ENCODE measurements around the gene THEM5.
A peak's percentile ranks its signal among the peaks of the same experiment; 100 is the strongest.

THEM5 gene

DNA sequence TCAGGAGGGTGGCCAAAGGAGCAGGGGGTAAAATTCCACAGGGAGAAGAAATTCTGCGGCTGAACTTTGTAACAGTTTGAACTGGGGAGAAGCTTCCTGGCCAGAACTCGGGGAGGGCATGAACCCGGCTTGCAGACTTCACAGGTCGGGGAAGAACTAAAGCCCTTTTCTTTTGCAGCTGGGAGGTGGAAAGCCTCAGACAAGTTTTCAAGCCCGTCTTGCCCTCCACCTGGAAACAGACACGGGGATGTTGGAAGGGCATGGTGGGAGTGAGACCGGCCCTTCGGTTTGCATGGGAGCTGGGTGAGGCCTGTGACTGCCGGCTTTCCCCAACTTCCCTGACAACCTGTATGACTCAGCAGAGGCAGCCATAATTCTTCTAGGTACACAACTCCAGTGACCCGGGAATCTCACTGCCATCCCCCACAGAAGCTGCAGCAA, 44.5 kb upstream of the THEM5 start:
- no peak overlapping the region for H2BK12ac ChIP-seq (ENCODE audit: low read length)
- WGBS (ENCODE audit: extremely low coverage, insufficient coverage, insufficient read length) = no CpG with 5 or more reads among the region's 10 CpGs

DNA sequence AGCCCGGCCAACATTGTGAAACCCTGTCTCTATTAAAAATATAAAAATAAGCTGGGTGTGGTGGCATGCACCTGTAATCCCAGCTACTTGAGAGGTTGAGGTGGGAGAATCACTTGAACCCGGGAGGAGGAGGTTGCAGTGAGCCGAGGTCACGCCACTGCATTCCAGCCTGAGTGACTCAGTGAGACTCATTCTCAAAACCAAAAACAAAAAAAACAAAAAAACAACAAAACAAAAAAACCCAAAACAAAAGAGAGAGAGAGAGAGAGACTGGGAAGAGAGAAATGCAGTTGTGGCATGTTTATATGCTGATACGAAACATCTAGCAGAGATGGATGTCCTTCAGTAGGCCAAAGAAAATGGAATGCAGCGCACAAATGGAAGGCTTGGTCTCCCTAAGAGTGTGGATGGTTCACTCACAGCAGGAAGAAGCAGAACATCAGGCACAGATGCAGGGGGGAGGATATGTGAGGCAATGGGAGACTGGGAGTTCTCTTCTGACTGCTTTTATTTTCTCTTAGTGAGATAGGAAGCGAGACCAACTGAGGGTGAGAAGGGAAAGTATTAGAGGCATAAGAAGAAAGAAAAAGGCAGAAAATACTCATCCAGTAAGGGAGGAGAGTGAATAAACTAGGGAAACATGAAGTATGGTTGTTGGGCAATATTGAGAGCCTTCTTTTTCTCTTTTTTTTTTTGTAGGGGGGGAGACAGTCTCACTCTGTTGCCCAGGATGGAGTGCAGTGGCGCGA, 39.8 kb upstream of the THEM5 start:
- Histone ChIP-seq H3K4ac (ENCODE audit: low read depth, low read length) (no peak overlapping the region), H2AK5ac (ENCODE audit: low read length) (no peak overlapping the region), H3K9ac (ENCODE audit: low read length) (no peak overlapping the region), H2BK12ac (ENCODE audit: low read length) (no peak overlapping the region), H3K23ac (ENCODE audit: low read length) (no peak overlapping the region), H3K4me2 (ENCODE audit: low read length) (no peak overlapping the region), H4K8ac (ENCODE audit: low read depth, low read length) (no peak overlapping the region), H3K27ac (ENCODE audit: low read depth, low read length) (no peak overlapping the region), H3K79me2 (ENCODE audit: control insufficient read depth, insufficient read depth, low read length, poor library complexity) (no peaks in the 10 kb centered on the region), H3K4me1 (ENCODE audit: control insufficient read depth in 1 of 2, insufficient read depth in 2 of 2, low read length in 2 of 2) (no peaks in the 10 kb centered on the region), H3K18ac (ENCODE audit: low read length) (no peak overlapping the region), H4K91ac (ENCODE audit: low read depth, low read length) (no peak overlapping the region), H3K4me3 (ENCODE audit: low read depth, low read length) (no peak overlapping the region), H2BK120ac (ENCODE audit: insufficient read depth, low read length, poor library complexity) (no peak overlapping the region), H4K12ac (ENCODE audit: low read depth, low read length) (no peak overlapping the region), H3K79me1 (ENCODE audit: low read length) (no peaks in the 10 kb centered on the region), H2BK5ac (ENCODE audit: low read depth, low read length, poor library complexity) (no peak overlapping the region), H3K14ac (ENCODE audit: low read length) (no peak overlapping the region), H3K9me3 (ENCODE audit: insufficient read depth, low read depth, low read length) (no peaks in the 10 kb centered on the region), H2AFZ (ENCODE audit: insufficient read depth, low read length, poor library complexity) (no peak overlapping the region), H3K27me3 (ENCODE audit: insufficient read depth, low read length) (no peaks in the 10 kb centered on the region), H3K36me3 (ENCODE audit: control insufficient read depth in 1 of 2, insufficient read depth in 2 of 2, low read length in 2 of 2) (no peaks in the 10 kb centered on the region)
- no CpG with 5 or more reads among the region's 9 CpGs for WGBS (ENCODE audit: extremely low coverage, insufficient coverage, insufficient read length)
- no peak for DNase-seq

More for the DNA sequence above, 44.5 kb upstream of the THEM5 start:
- Histone ChIP-seq H3K9ac (ENCODE audit: low read length) (no peak overlapping the region), H3K27ac (ENCODE audit: low read depth, low read length) (no peak overlapping the region), H3K4me3 (ENCODE audit: low read depth, low read length) (no peak overlapping the region), H3K4ac (ENCODE audit: low read depth, low read length) (no peak overlapping the region), H3K27me3 (ENCODE audit: insufficient read depth, low read length) (no peaks in the 10 kb centered on the region), H3K4me1 (ENCODE audit: control insufficient read depth in 1 of 2, insufficient read depth in 2 of 2, low read length in 2 of 2) (no peaks in the 10 kb centered on the region), H3K79me2 (ENCODE audit: control insufficient read depth, insufficient read depth, low read length, poor library complexity) (no peaks in the 10 kb centered on the region), H3K4me2 (ENCODE audit: low read length) (no peak overlapping the region), H2BK5ac (ENCODE audit: low read depth, low read length, poor library complexity) (no peak overlapping the region), H3K79me1 (ENCODE audit: low read length) (no peaks in the 10 kb centered on the region), H4K8ac (ENCODE audit: low read depth, low read length) (no peak overlapping the region), H2BK120ac (ENCODE audit: insufficient read depth, low read length, poor library complexity) (no peak overlapping the region), H4K91ac (ENCODE audit: low read depth, low read length) (no peak overlapping the region), H3K14ac (ENCODE audit: low read length) (no peak overlapping the region), H3K23ac (ENCODE audit: low read length) (no peak overlapping the region), H2AK5ac (ENCODE audit: low read length) (no peak overlapping the region), H4K12ac (ENCODE audit: low read depth, low read length) (no peak overlapping the region), H3K9me3 (ENCODE audit: insufficient read depth, low read depth, low read length) (no peaks in the 10 kb centered on the region), H2AFZ (ENCODE audit: insufficient read depth, low read length, poor library complexity) (no peak overlapping the region), H3K36me3 (ENCODE audit: control insufficient read depth in 1 of 2, insufficient read depth in 2 of 2, low read length in 2 of 2) (no peaks in the 10 kb centered on the region), H3K18ac (ENCODE audit: low read length) (no peak overlapping the region)
- DNase-seq = no peak

DNA sequence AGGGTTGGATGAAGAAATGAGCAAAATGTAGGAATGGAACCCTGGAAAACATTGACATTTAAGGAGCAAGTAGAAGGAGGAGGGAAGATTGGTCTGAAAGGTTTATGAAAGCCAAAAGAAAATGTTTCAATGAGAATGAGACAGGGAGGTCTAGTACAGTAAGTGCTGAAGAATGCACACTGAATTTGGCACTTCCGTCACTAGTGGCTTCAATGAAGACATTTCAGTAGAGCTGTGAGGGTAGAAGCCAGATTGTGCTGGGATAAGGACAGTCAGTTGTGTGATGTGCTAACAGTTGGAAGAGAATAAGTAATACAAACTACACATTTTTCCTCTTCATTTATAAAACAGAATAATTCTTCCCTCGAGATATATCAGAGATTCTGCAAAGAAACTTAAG, 38.7 kb upstream of the THEM5 start:
- Histone ChIP-seq H3K4me3 (ENCODE audit: low read depth, low read length) (no peak overlapping the region), H2BK120ac (ENCODE audit: insufficient read depth, low read length, poor library complexity) (no peak overlapping the region), H3K79me1 (ENCODE audit: low read length) (no peaks in the 10 kb centered on the region), H4K8ac (ENCODE audit: low read depth, low read length) (no peak overlapping the region), H2BK5ac (ENCODE audit: low read depth, low read length, poor library complexity) (no peak overlapping the region), H3K4me2 (ENCODE audit: low read length) (no peak overlapping the region), H2AFZ (ENCODE audit: insufficient read depth, low read length, poor library complexity) (no peak overlapping the region), H3K9me3 (ENCODE audit: insufficient read depth, low read depth, low read length) (no peaks in the 10 kb centered on the region), H3K4ac (ENCODE audit: low read depth, low read length) (no peak overlapping the region), H4K12ac (ENCODE audit: low read depth, low read length) (no peak overlapping the region), H3K4me1 (ENCODE audit: control insufficient read depth in 1 of 2, insufficient read depth in 2 of 2, low read length in 2 of 2) (no peaks in the 10 kb centered on the region), H3K27me3 (ENCODE audit: insufficient read depth, low read length) (no peaks in the 10 kb centered on the region), H4K91ac (ENCODE audit: low read depth, low read length) (no peak overlapping the region), H3K9ac (ENCODE audit: low read length) (no peak overlapping the region), H3K36me3 (ENCODE audit: control insufficient read depth in 1 of 2, insufficient read depth in 2 of 2, low read length in 2 of 2) (peaks cover 0 to 1% of the 10 kb centered on the region in 2 experiments), H3K27ac (ENCODE audit: low read depth, low read length) (no peak overlapping the region), H2BK12ac (ENCODE audit: low read length) (no peak overlapping the region), H3K23ac (ENCODE audit: low read length) (no peak overlapping the region), H3K18ac (ENCODE audit: low read length) (no peak overlapping the region), H3K14ac (ENCODE audit: low read length) (no peak overlapping the region), H3K79me2 (ENCODE audit: control insufficient read depth, insufficient read depth, low read length, poor library complexity) (no peaks in the 10 kb centered on the region), H2AK5ac (ENCODE audit: low read length) (no peak overlapping the region)
- DNase-seq = peak; percentile 78 to 91
- no CpG with 5 or more reads among the region's 2 CpGs for WGBS (ENCODE audit: extremely low coverage, insufficient coverage, insufficient read length)

GRCh38 chr1:151891512-151891911, 38.0 kb upstream of the THEM5 start:
- Histone ChIP-seq H3K4me1 (ENCODE audit: control insufficient read depth in 1 of 2, insufficient read depth in 2 of 2, low read length in 2 of 2) (no peaks in the 10 kb centered on the region), H3K14ac (ENCODE audit: low read length) (no peak overlapping the region), H3K36me3 (ENCODE audit: control insufficient read depth in 1 of 2, insufficient read depth in 2 of 2, low read length in 2 of 2) (peaks cover 0 to 3% of the 10 kb centered on the region in 2 experiments), H2AK5ac (ENCODE audit: low read length) (no peak overlapping the region), H3K79me1 (ENCODE audit: low read length) (no peaks in the 10 kb centered on the region), H3K18ac (ENCODE audit: low read length) (no peak overlapping the region), H3K4me3 (ENCODE audit: low read depth, low read length) (no peak overlapping the region), H3K9me3 (ENCODE audit: insufficient read depth, low read depth, low read length) (no peaks in the 10 kb centered on the region), H3K4ac (ENCODE audit: low read depth, low read length) (no peak overlapping the region), H4K8ac (ENCODE audit: low read depth, low read length) (no peak overlapping the region), H4K12ac (ENCODE audit: low read depth, low read length) (no peak overlapping the region), H3K27ac (ENCODE audit: low read depth, low read length) (no peak overlapping the region), H3K23ac (ENCODE audit: low read length) (no peak overlapping the region), H3K9ac (ENCODE audit: low read length) (no peak overlapping the region), H3K79me2 (ENCODE audit: control insufficient read depth, insufficient read depth, low read length, poor library complexity) (no peaks in the 10 kb centered on the region), H3K4me2 (ENCODE audit: low read length) (no peak overlapping the region), H3K27me3 (ENCODE audit: insufficient read depth, low read length) (no peaks in the 10 kb centered on the region), H2AFZ (ENCODE audit: insufficient read depth, low read length, poor library complexity) (no peak overlapping the region), H2BK120ac (ENCODE audit: insufficient read depth, low read length, poor library complexity) (no peak overlapping the region), H2BK12ac (ENCODE audit: low read length) (no peak overlapping the region), H2BK5ac (ENCODE audit: low read depth, low read length, poor library complexity) (no peak overlapping the region), H4K91ac (ENCODE audit: low read depth, low read length) (no peak overlapping the region)
- no peak for DNase-seq
- WGBS (ENCODE audit: extremely low coverage, insufficient coverage, insufficient read length) = no CpG with 5 or more reads among the region's 3 CpGs

Measured in trophoblast cell (in vitro differentiated cells and primary cell).